Sigmoid colon (tissue), 4 donors: ENCODE data around the gene PPP2R5A.

Experiments used
- EP300 ChIP-seq, 4 donors: sonication (generic); formaldehyde crosslinking; IDR thresholded peaks; one replicate each; pipeline ENCODE4 v1.6.1; 2017; ENCODE audit warnings: antibody characterized with exemption in 4 of 4
- TF ChIP-seq, protein P1 (sequence below), 4 experiments: fragments of 450-650 bp in 3 of 4; fragments of 200-600 bp in 1 of 4; IDR thresholded peaks; one replicate each; pipeline ENCODE4 v1.5.1; 2016 to 2019; ENCODE audit warnings: antibody characterized with exemption in 4 of 4, mild to moderate bottlenecking in 3 of 4, moderate library complexity in 2 of 4

DNA sequence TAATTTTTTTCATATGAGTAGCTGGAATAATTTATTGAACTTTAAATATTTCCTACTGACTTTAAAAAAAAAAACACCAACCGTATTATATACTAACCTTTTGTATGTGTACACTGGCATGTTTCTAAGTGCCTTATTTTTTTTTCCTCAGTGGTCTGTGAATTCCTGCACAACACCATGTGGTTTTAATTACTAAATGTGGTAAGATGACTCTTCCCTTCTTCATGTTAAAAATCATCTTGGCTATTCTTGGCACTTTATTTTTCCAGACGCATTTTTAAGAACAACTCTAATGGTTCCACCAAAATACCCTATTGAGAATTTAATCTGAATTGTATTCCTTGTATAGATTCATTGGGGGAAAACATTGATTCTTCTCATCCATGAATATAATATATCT, 28.4 kb downstream of the PPP2R5A start:
- TF ChIP-seq, protein P1, sequence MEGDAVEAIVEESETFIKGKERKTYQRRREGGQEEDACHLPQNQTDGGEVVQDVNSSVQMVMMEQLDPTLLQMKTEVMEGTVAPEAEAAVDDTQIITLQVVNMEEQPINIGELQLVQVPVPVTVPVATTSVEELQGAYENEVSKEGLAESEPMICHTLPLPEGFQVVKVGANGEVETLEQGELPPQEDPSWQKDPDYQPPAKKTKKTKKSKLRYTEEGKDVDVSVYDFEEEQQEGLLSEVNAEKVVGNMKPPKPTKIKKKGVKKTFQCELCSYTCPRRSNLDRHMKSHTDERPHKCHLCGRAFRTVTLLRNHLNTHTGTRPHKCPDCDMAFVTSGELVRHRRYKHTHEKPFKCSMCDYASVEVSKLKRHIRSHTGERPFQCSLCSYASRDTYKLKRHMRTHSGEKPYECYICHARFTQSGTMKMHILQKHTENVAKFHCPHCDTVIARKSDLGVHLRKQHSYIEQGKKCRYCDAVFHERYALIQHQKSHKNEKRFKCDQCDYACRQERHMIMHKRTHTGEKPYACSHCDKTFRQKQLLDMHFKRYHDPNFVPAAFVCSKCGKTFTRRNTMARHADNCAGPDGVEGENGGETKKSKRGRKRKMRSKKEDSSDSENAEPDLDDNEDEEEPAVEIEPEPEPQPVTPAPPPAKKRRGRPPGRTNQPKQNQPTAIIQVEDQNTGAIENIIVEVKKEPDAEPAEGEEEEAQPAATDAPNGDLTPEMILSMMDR (IDR thresholded peaks at IDR 0.05) = no peak
- no peak for TF ChIP-seq EP300 (IDR thresholded peaks at IDR 0.05)
